DMS53 treated with DMSO at 0.1 percent for 48 hours (cell line): ENCODE data around the gene YWHAH.
A peak's percentile ranks its signal among the peaks of the same experiment; 100 is the strongest.

Experiments
- DNase-seq: peaks from one replicate; lab custom pipeline; 2025; ENCODE audit not compliant: unreplicated experiment; lab: John Stamatoyannopoulos, UW

YWHAH gene

DNA sequence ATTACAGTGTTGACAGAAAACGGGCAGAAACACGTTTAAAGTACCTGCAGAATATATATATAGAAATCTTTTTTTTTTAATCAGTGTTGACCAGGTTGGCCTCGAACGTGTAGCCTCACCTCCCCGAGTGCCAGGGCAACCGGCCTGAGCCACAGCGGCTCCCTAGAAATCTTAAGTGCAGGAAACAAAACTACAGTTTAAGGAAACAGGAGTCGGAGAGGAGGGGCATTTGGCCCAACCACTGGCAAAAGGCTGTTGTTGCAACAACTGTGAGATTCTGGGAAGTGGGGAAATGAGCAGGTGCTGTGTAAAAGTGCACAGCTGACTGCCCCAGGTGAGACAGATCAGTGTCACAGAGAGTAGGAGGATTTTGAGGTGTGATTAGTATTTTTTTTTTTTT lies 3.7 kb downstream of the YWHAH start:
- DNase-seq = no peak

- no peak for DNase-seq
These were observed 5.9 kb downstream of the YWHAH start for GRCh38 chr22:31950226-31950625.

- no peak for DNase-seq
These were observed 7.1 kb downstream of the YWHAH start for GRCh38 chr22:31951194-31952093.

- DNase-seq = no peak
These were observed 7.7 kb downstream of the YWHAH start for GRCh38 chr22:31952094-31952401.

DNA sequence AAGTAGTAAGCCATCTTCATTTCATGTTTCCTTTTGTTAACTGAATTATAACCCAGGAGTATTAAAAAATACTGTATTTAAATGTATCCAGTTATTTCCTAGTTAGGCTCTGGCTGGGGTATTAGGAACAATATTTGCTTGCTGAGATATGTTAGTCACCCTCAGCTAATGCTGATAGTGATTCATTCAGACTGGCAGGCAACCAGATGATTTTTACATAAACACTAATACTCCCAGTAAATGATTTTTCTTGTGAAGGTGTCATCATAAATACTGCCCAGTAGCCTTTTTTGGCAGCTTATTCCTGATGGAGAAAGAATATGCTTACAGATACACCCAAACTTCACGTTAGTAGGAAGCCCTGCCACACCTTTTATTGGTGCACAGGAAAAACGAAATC lies 8.1 kb downstream of the YWHAH start:
- DNase-seq = no peak

GRCh38 chr22:31953261-31953660 lies 8.9 kb downstream of the YWHAH start:
- no peak for DNase-seq

- no peak for DNase-seq
These were observed 10.5 kb downstream of the YWHAH start for GRCh38 chr22:31954535-31955523.

DNA sequence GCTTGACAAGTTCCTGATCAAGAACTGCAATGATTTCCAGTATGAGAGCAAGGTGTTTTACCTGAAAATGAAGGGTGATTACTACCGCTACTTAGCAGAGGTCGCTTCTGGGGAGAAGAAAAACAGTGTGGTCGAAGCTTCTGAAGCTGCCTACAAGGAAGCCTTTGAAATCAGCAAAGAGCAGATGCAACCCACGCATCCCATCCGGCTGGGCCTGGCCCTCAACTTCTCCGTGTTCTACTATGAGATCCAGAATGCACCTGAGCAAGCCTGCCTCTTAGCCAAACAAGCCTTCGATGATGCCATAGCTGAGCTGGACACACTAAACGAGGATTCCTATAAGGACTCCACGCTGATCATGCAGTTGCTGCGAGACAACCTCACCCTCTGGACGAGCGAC lies 12.0 kb downstream of the YWHAH start:
- DNase-seq = no peak

DNA sequence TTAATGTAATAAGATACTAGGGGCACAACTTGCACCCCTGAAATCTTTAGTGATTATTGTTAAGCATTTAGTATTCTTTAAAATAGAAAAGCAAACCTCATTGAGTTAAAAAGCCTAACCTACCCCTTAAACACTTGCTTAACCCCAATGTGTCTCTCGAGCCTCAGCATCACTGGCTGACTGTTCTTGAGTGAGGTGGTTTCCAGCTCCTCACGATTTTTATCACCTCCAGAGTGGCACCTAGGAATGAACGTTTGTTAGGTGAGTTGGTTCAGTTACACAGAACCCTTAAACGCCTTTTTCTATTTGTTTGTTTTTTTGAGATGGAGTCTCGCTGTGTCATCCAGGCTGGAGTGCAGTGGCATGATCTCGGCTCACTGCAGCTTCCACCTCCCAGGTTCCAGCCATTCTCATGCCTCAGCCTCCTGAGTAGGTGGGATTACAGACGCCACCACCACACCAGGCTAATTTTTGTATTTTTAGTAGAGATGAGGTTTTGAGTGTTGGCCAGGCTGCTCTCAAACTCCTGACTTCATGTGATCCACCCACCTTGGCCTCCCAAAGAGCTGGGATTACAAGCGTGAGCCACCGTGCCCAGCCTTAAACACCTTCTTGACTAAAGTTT lies 13.7 kb downstream of the YWHAH start:
- no peak for DNase-seq

GRCh38 chr22:31958625-31959239 lies 14.4 kb downstream of the YWHAH start:
- DNase-seq = no peak

DNA sequence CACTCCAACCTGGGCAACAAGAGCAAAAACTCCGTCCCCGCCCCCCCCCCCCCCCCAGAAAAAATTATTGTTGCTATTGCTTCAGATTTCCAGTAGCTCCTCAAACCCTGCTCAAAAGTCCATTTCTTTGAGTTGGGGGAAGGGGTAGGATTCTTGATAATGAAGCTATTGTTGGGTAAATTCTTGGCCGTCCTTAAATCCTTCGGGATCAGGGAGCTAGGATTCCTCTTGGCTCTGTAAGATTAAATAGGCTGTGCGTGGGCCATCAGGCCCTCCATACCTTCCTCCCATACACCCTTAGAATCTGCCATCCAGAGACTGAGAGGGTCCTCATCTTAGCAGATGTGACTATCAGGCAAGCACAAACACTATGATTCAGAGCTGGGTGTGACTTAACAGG lies 16.4 kb downstream of the YWHAH start:
- DNase-seq = no peak

DNA sequence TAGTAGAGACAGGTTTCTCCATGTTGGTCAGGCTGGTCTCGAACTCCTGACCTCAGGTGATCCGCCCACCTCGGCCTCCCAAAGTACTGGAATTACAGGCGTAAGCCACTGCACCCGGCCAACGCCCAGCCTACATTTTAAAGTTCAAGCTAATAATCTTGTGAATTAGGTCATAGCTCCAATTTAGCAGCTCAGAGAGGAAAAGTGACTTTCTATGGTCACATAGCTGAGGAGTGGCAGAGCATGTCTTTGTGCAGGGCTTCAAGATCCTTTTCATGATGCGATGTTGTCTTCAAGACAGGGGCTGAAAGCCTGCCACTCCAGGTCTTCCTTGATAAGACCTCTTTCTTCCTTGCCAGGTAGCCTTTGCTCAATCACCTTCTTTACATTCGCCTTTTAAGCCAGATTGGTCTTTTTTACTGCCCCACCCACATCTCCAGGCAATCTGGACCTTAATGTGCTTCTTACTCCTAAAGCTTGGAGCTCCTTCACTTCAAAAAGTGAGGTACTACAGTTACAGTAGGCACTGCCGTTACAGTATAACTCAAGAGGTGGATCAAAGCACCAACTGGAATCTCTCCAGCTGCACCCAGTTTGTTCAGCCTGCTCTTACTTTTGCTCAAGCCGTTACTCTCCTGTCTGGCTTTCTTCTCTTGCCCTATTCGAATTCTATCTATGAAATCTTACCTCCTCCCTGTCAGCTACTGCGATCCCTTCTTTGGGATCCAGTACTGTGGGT lies 18.2 kb downstream of the YWHAH start:
- no peak for DNase-seq

DNA sequence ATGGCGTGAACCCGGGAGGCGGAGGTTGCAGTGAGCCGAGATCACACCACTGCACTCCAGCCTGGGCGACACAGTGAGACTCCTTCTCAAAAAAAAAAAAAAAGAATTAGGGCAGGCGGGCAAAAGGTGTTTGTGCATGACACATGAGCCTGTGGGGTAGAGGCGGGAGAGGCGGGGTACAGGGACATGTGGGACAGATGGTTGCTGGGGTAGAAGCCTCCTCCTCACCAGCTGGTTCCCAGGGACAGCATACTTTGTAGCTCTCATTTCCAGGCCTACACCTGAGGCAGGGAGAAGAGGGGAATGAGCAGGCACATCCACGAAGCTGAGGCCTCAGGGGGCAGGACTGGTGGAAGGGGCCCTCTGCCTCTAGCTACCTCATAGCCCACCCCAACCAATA lies 23.7 kb downstream of the YWHAH start:
- DNase-seq = no peak

GRCh38 chr22:31969789-31970489 lies 25.6 kb downstream of the YWHAH start:
- peak; percentile 36 for DNase-seq

GRCh38 chr22:31970490-31971444 lies 26.4 kb downstream of the YWHAH start:
- DNase-seq = peak; percentile 16

- DNase-seq = no peak
These were observed 27.8 kb downstream of the YWHAH start for GRCh38 chr22:31972180-31972579.

DNA sequence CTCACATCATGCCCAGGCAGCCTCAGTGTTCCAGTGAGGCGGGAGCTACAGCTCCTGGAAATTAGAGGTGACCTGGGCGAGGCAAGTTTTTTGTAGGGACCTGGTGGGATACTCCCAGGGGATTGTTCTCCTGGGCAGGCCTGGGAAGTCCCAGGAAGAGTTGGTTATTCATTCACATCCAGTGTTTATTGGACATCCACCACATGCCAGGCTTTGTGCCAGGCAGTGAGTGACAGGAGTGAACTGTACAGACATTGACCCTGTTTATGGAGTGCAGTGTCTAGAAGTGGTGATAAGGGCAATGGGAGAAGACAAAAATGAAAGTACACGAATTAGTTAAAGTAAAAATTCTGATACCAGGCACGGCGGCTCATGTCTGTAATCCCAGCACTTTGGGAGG lies 29.4 kb downstream of the YWHAH start:
- DNase-seq = no peak

DNA sequence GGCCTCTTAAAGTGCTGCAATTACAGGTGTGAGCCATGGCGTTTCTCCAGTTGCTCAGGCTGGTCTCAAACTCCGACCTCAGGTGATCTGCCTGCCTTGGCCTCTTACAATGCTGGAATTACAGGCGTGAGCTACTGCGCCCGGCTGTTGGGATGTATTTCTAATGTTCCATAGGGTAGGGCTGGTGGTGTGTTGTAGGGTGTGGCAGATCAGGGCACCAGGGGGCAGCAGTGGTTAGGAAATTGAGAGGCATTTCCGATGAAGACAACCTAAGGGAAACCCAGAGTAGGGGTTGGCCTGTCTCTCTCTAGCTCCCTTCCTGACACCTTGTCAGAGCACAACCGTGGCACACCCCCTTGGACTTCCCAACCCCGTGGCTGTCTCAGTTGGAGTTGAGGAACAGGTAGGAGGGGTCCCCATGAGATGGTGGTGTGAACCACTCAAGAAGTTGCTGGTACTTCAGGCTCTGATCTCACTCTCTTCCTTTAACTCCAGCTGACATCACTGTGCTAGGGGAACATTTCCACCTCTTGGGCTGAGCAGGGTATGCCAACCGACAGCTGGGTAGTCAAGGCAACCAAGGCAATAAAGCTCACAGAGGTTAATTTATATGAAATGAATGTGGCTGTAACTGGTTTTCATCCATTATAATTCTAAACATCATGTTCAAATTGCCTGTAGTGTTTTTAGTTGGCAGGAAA lies 33.0 kb downstream of the YWHAH start:
- peak; percentile 17 for DNase-seq
